ENCODE measurements around the gene TMEM198. TPM values are rescaled to one million over a fixed set of nuclear protein-coding genes. Genes with fewer than 3 reads are reported as not detected.

Gene TMEM198
- total and polyA plus RNA-seq, 3 experiments from 2014 or later: 5.2 to 6.0 TPM; not detected in 1

GRCh38 chr2:219522111-219523030 is 21.5 kb upstream of the TMEM198 start:
- H3K4me3 Mint-ChIP-seq: peak overlapping the region in 3 of 7 donors; percentile 12 to 59 (median 46)
- Histone ChIP-seq H3K36me3 (ENCODE audit: insufficient read depth, low read length) (no peaks in the 10 kb centered on the region), H3K27ac (ENCODE audit: low read depth, low read length) (peak overlapping the region; percentile 51), H3K27me3 (ENCODE audit: insufficient read depth, low read length, poor library complexity, severe bottlenecking) (peaks cover 28% of the 10 kb centered on the region), H3K4me1 (ENCODE audit: insufficient read depth, low read length) (peaks cover 4% of the 10 kb centered on the region), H3K9me3 (ENCODE audit: low read length) (no peaks in the 10 kb centered on the region), H3K4me3 (ENCODE audit: low read length) (no peak overlapping the region)
- ChIA-PET CTCF (interaction anchor here (1.1 to 4.8 kb wide), 3 partner anchors 8 to 119 kb away, joined by 3 to 37 read pairs (median 4); no protein-coding TSS in a partner anchor), POLR2A (no interaction called here)
- H3K36me3 Mint-ChIP-seq: peaks cover 0 to 4% (median 0%) of the 10 kb centered on the region in 3 donors
- H3K27me3 Mint-ChIP-seq: peaks cover 56 to 86% of the 10 kb centered on the region in 2 donors
- DNase-seq: no peak
- peaks cover 9 to 14% (median 14%) of the 10 kb centered on the region in 3 donors for H3K4me1 Mint-ChIP-seq
- no peaks in the 10 kb centered on the region for H3K9me3 Mint-ChIP-seq
- no peak overlapping the region for H3K27ac Mint-ChIP-seq

- H3K4me3 ChIP-seq (ENCODE audit: low read length): no peak overlapping the region
- CTCF ChIA-PET: no interaction called here
Observed at GRCh38 chr2:219523031-219523671, 20.7 kb upstream of the TMEM198 start.

GRCh38 chr2:219524817-219525216 is 19.0 kb upstream of the TMEM198 start:
- Mint-ChIP-seq H3K36me3 (no peaks in the 10 kb centered on the region), H3K27ac (no peak overlapping the region), H3K9me3 (no peaks in the 10 kb centered on the region), H3K4me3 (no peak overlapping the region), H3K27me3 (peaks cover 58 to 88% of the 10 kb centered on the region in 2 donors), H3K4me1 (peaks cover 9 to 14% (median 14%) of the 10 kb centered on the region in 3 donors)
- Histone ChIP-seq H3K4me1 (ENCODE audit: insufficient read depth, low read length) (peaks cover 5% of the 10 kb centered on the region), H3K27ac (ENCODE audit: low read depth, low read length) (no peak overlapping the region), H3K27me3 (ENCODE audit: insufficient read depth, low read length, poor library complexity, severe bottlenecking) (peaks cover 35% of the 10 kb centered on the region), H3K36me3 (ENCODE audit: insufficient read depth, low read length) (no peaks in the 10 kb centered on the region), H3K9me3 (ENCODE audit: low read length) (no peaks in the 10 kb centered on the region), H3K4me3 (ENCODE audit: low read length) (no peak overlapping the region)
- CTCF ChIA-PET: interaction anchor here (0.9 to 1.6 kb wide), 4 partner anchors 13 to 66 kb away, joined by 3 to 6 read pairs (median 4); a partner anchor contains a TSS
- DNase-seq: no peak
- POLR2A ChIA-PET: no interaction called here

More at GRCh38 chr2:219523031-219523671, 20.7 kb upstream of the TMEM198 start:
- H3K27me3 ChIP-seq (ENCODE audit: insufficient read depth, low read length, poor library complexity, severe bottlenecking): peaks cover 28% of the 10 kb centered on the region
- POLR2A ChIA-PET: no interaction called here
- H3K9me3 ChIP-seq (ENCODE audit: low read length): no peaks in the 10 kb centered on the region
- DNase-seq: no peak
- peak overlapping the region; percentile 56 for H3K27ac ChIP-seq (ENCODE audit: low read depth, low read length)
- no peaks in the 10 kb centered on the region for H3K9me3 Mint-ChIP-seq
- peaks cover 0 to 4% (median 0%) of the 10 kb centered on the region in 3 donors for H3K36me3 Mint-ChIP-seq
- peak overlapping the region in 1 of 8 donors; percentile 35 for H3K27ac Mint-ChIP-seq
- peak overlapping the region in 4 of 7 donors; percentile 21 to 58 (median 42) for H3K4me3 Mint-ChIP-seq
- peaks cover 4% of the 10 kb centered on the region for H3K4me1 ChIP-seq (ENCODE audit: insufficient read depth, low read length)
- peaks cover 54 to 86% of the 10 kb centered on the region in 2 donors for H3K27me3 Mint-ChIP-seq
- no peaks in the 10 kb centered on the region for H3K36me3 ChIP-seq (ENCODE audit: insufficient read depth, low read length)
- H3K4me1 Mint-ChIP-seq: peaks cover 9 to 14% (median 14%) of the 10 kb centered on the region in 3 donors

DNA sequence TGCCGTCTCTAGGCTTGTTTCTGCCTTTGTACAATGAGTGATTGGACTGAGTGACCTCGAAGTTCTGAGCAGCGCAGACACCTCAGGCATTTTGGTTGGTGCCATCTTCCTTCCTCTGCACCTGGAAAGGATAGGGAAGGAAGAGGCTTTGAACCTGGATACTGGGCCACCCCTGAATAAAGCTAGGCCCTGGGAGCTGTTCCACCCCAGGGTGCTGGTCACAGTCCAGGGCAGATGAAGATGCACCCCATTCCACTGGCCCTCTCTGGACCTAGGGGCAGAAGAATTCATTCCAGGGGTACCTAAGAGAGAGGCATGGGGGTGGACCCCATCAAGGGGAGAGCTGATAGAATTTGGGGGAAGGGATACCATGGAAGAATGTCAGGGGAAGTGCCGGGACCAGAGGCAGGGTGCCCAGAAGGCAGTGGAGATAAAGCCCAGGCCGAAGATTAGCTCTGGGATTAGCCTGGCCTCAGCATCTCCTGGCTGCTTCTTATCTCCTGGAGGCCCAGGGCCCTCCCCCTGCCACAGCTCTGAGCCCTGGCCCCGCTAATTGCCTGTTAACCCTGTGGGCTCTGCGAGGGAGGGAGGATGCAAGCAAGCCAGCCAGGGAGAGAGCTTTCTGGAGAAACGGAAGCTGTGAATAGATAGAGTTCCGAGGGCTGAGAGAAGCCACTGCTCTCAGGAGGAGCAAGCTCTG is 18.1 kb upstream of the TMEM198 start:
- H3K27ac Mint-ChIP-seq: no peak overlapping the region
- ChIA-PET POLR2A (no interaction called here), CTCF (interaction anchor here (1.0 to 7.4 kb wide), 6 partner anchors 14 to 123 kb away, joined by 3 to 102 read pairs (median 4); partner anchors contain the start of gene GMPPA)
- H3K4me3 ChIP-seq (ENCODE audit: low read length): no peak overlapping the region
- no peaks in the 10 kb centered on the region for H3K36me3 ChIP-seq (ENCODE audit: insufficient read depth, low read length)
- H3K4me1 Mint-ChIP-seq: peaks cover 9 to 18% (median 14%) of the 10 kb centered on the region in 3 donors
- H3K4me1 ChIP-seq (ENCODE audit: insufficient read depth, low read length): peaks cover 8% of the 10 kb centered on the region
- H3K36me3 Mint-ChIP-seq: no peaks in the 10 kb centered on the region
- no peaks in the 10 kb centered on the region for H3K9me3 Mint-ChIP-seq
- H3K27ac ChIP-seq (ENCODE audit: low read depth, low read length): peak overlapping the region; percentile 51
- no peak for DNase-seq
- peaks cover 42% of the 10 kb centered on the region for H3K27me3 ChIP-seq (ENCODE audit: insufficient read depth, low read length, poor library complexity, severe bottlenecking)
- no peak overlapping the region for H3K4me3 Mint-ChIP-seq
- no peaks in the 10 kb centered on the region for H3K9me3 ChIP-seq (ENCODE audit: low read length)
- H3K27me3 Mint-ChIP-seq: peaks cover 58 to 88% of the 10 kb centered on the region in 2 donors

- no peak for DNase-seq
- Histone ChIP-seq H3K27me3 (ENCODE audit: insufficient read depth, low read length, poor library complexity, severe bottlenecking) (peaks cover 43% of the 10 kb centered on the region), H3K4me1 (ENCODE audit: insufficient read depth, low read length) (peaks cover 8% of the 10 kb centered on the region), H3K9me3 (ENCODE audit: low read length) (no peaks in the 10 kb centered on the region), H3K27ac (ENCODE audit: low read depth, low read length) (peak overlapping the region; percentile 51), H3K36me3 (ENCODE audit: insufficient read depth, low read length) (no peaks in the 10 kb centered on the region), H3K4me3 (ENCODE audit: low read length) (no peak overlapping the region)
- no peaks in the 10 kb centered on the region for H3K9me3 Mint-ChIP-seq
- ChIA-PET CTCF (interaction anchor here (1.0 to 7.4 kb wide), 7 partner anchors 15 to 124 kb away, joined by 3 to 102 read pairs (median 4); partner anchors contain the start of gene GMPPA), POLR2A (no interaction called here)
- peaks cover 9 to 18% (median 14%) of the 10 kb centered on the region in 3 donors for H3K4me1 Mint-ChIP-seq
- H3K27me3 Mint-ChIP-seq: peaks cover 54 to 87% of the 10 kb centered on the region in 2 donors
- no peak overlapping the region for H3K4me3 Mint-ChIP-seq
- H3K36me3 Mint-ChIP-seq: no peaks in the 10 kb centered on the region
- H3K27ac Mint-ChIP-seq: no peak overlapping the region
Observed at GRCh38 chr2:219526320-219527075, 17.3 kb upstream of the TMEM198 start.

DNA sequence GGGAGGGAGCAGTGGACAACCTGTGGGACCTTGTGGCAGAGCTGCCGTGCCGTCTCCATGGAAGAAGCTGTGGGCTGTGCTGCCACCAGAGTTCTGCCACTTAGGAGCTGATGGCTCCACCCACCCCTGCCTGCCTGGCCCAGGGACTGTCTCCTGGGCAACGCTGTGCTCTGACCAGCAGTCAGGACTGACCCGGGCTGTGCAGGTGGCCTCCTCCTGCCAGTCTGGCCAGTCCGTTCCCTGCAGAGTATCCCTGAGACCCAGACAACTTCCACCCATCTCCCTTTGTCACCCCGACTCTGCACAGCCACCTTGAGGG is 16.8 kb upstream of the TMEM198 start:
- Histone ChIP-seq H3K4me3 (ENCODE audit: low read length) (no peak overlapping the region), H3K36me3 (ENCODE audit: insufficient read depth, low read length) (no peaks in the 10 kb centered on the region), H3K27me3 (ENCODE audit: insufficient read depth, low read length, poor library complexity, severe bottlenecking) (peaks cover 43% of the 10 kb centered on the region), H3K9me3 (ENCODE audit: low read length) (no peaks in the 10 kb centered on the region), H3K4me1 (ENCODE audit: insufficient read depth, low read length) (peaks cover 8% of the 10 kb centered on the region), H3K27ac (ENCODE audit: low read depth, low read length) (peak overlapping the region; percentile 51)
- Mint-ChIP-seq H3K27me3 (peaks cover 48 to 85% of the 10 kb centered on the region in 2 donors), H3K36me3 (no peaks in the 10 kb centered on the region), H3K9me3 (no peaks in the 10 kb centered on the region), H3K4me3 (no peak overlapping the region), H3K4me1 (peaks cover 5 to 13% (median 8%) of the 10 kb centered on the region in 3 donors), H3K27ac (no peak overlapping the region)
- ChIA-PET POLR2A (no interaction called here), CTCF (interaction anchor here (1.1 to 7.4 kb wide), 4 partner anchors 17 to 124 kb away, joined by 6 to 102 read pairs (median 54); partner anchors contain the start of gene GMPPA)
- no peak for DNase-seq

GRCh38 chr2:219527472-219527871 is 16.4 kb upstream of the TMEM198 start:
- Histone ChIP-seq H3K4me1 (ENCODE audit: insufficient read depth, low read length) (peaks cover 8% of the 10 kb centered on the region), H3K9me3 (ENCODE audit: low read length) (no peaks in the 10 kb centered on the region), H3K27ac (ENCODE audit: low read depth, low read length) (no peak overlapping the region), H3K27me3 (ENCODE audit: insufficient read depth, low read length, poor library complexity, severe bottlenecking) (peaks cover 43% of the 10 kb centered on the region), H3K36me3 (ENCODE audit: insufficient read depth, low read length) (no peaks in the 10 kb centered on the region), H3K4me3 (ENCODE audit: low read length) (no peak overlapping the region)
- Mint-ChIP-seq H3K4me1 (peaks cover 3 to 11% (median 7%) of the 10 kb centered on the region in 3 donors), H3K27me3 (peaks cover 47 to 84% of the 10 kb centered on the region in 2 donors), H3K4me3 (no peak overlapping the region), H3K9me3 (no peaks in the 10 kb centered on the region), H3K27ac (peak overlapping the region in 1 of 8 donors; percentile 16), H3K36me3 (no peaks in the 10 kb centered on the region)
- CTCF ChIA-PET: interaction anchor here (0.7 to 7.4 kb wide), 8 partner anchors 13 to 139 kb away, joined by 3 to 102 read pairs (median 3); partner anchors contain the start of gene GMPPA
- DNase-seq: no peak
- POLR2A ChIA-PET: no interaction called here

Measured in CD8-positive, alpha-beta memory T cell (primary cell).